Caco-2 (cell line): ENCODE data around the gene TRAF1. TPM values are rescaled to one million over a fixed set of nuclear protein-coding genes. Genes with fewer than 3 reads are reported as not detected.

Experiments used
- BruUV-seq: library from RNA; stranded (reverse); fragments of 400-500 nt; replicated peaks from 2 replicates; lab custom pipeline; 2021; lab: Mats Ljungman, UMichigan
- CTCF ChIA-PET: fragments of 300-600 bp; sonication (Branson Sonifier 250); formaldehyde crosslinking; loops from one replicate; lab custom pipeline; 2022; ENCODE audit warnings: antibody characterized with exemption; lab: Charles Lee
- POLR2A ChIA-PET: fragments of 300-600 bp; sonication (Branson Sonifier 250); formaldehyde crosslinking; loops from one replicate; lab custom pipeline; 2022; ENCODE audit warnings: antibody characterized with exemption; lab: Charles Lee
- DNase-seq, 2 experiments: peaks; one replicate each; pipeline versions ENCODE4 v3.0.0 to v3.0.0-alpha.2; 2020 to 2022
- H3K27me3 ChIP-seq: replicated peaks from 2 replicates; pipeline ENCODE4 v1.6.0; 2011; ENCODE audit warnings: low read length; ENCODE audit not compliant: control insufficient read depth, insufficient read depth
- H3K36me3 ChIP-seq: 2 replicates; pipeline ENCODE4 v1.5.1; 2011; ENCODE audit warnings: low read length; ENCODE audit not compliant: control insufficient read depth, insufficient read depth
- H3K4me1 ChIP-seq: fragments of 250-450 bp; sonication (Bioruptor Pico); 2 replicates; pipeline ENCODE4 v1.5.1; 2020; ENCODE audit warnings: mild to moderate bottlenecking
- H3K4me3 ChIP-seq: 2 replicates; pipeline ENCODE4 v1.5.1; 2011; ENCODE audit warnings: low read depth, mild to moderate bottlenecking, control low read depth, low read length
- H3K9me3 ChIP-seq: fragments of 250-450 bp; sonication (Bioruptor Pico); 2 replicates; pipeline ENCODE4 v1.5.1; 2020; ENCODE audit warnings: mild to moderate bottlenecking, moderate library complexity
- H3K27ac Mint-ChIP-seq: one replicate; pipeline ENCODE4 v1.8.0; 2022; ENCODE audit warnings: mixed read lengths; ENCODE audit not compliant: unreplicated experiment
- H3K27me3 Mint-ChIP-seq: one replicate; pipeline ENCODE4 v1.8.0; 2022; ENCODE audit warnings: mixed read lengths; ENCODE audit not compliant: insufficient read depth, unreplicated experiment
- H3K36me3 Mint-ChIP-seq: one replicate; pipeline ENCODE4 v1.8.0; 2022; ENCODE audit warnings: mild to moderate bottlenecking, mixed read lengths; ENCODE audit not compliant: insufficient read depth, unreplicated experiment
- H3K4me1 Mint-ChIP-seq: one replicate; pipeline ENCODE4 v1.8.0; 2022; ENCODE audit warnings: low read depth, mixed read lengths; ENCODE audit not compliant: unreplicated experiment
- H3K4me3 Mint-ChIP-seq: one replicate; pipeline ENCODE4 v1.8.0; 2022; ENCODE audit warnings: mild to moderate bottlenecking, moderate library complexity, mixed read lengths; ENCODE audit not compliant: unreplicated experiment
- H3K9me3 Mint-ChIP-seq: one replicate; pipeline ENCODE4 v1.8.0; 2022; ENCODE audit warnings: mixed read lengths; ENCODE audit not compliant: unreplicated experiment
- CTCF ChIP-seq, 2 experiments: fragments of 200-600 bp in 1 of 2; IDR thresholded peaks; 1 replicate in 1 of 2; 2 replicates in 1 of 2; pipeline versions ENCODE4 v1.5.1 to v1.8.0; 2011 to 2022; ENCODE audit warnings: antibody characterized with exemption in 1 of 2, control low read depth in 1 of 2, inconsistent platforms in 1 of 2, low read depth in 1 of 2, low read length in 1 of 2, mild to moderate bottlenecking in 1 of 2, moderate library complexity in 1 of 2; ENCODE audit not compliant: insufficient read depth in 1 of 2, severe bottlenecking in 1 of 2, unreplicated experiment in 1 of 2
- intact Hi-C: fragments of 100-400 bp; cut with micrococcal nuclease; formaldehyde crosslinking; loops from one replicate; pipeline ENCODE4 v1.10.0; 2022; ENCODE audit not compliant: unreplicated experiment
- total RNA-seq: library from RNA; stranded (reverse); gene quantifications from 2 replicates; pipeline ENCODE4 v1.2.3, GENCODE V29; 2022

TRAF1 gene
- total RNA-seq, 1 experiment from 2014 or later, result 1.1 TPM

GRCh38 chr9:120882935-120883607 is 43.5 kb downstream of the TRAF1 start:
- intact Hi-C loops, result no loop called here
- peaks cover 2% of the 10 kb centered on the region for H3K27me3 Mint-ChIP-seq
- H3K27ac Mint-ChIP-seq, result no peak overlapping the region
- DNase-seq, result no peak
- H3K36me3 Mint-ChIP-seq, result no peaks in the 10 kb centered on the region
- Histone ChIP-seq H3K9me3 (no peaks in the 10 kb centered on the region), H3K36me3 (no peaks in the 10 kb centered on the region), H3K4me1 (peaks cover 12% of the 10 kb centered on the region), H3K27me3 (no peaks in the 10 kb centered on the region), H3K4me3 (no peak overlapping the region)
- no peak for TF ChIP-seq CTCF (IDR thresholded peaks at IDR 0.05; ENCODE audit: insufficient read depth in 1 of 2, low read depth in 1 of 2, low read length in 1 of 2, severe bottlenecking in 1 of 2, unreplicated experiment in 1 of 2)
- H3K4me1 Mint-ChIP-seq, result peaks cover 18% of the 10 kb centered on the region
- ChIA-PET POLR2A (no interaction called here), CTCF (no interaction called here)
- BruUV-seq, result no TSS peak
- no peak overlapping the region for H3K4me3 Mint-ChIP-seq
- no peaks in the 10 kb centered on the region for H3K9me3 Mint-ChIP-seq

- Mint-ChIP-seq H3K36me3 (peaks cover 11% of the 10 kb centered on the region), H3K4me3 (no peak overlapping the region), H3K27me3 (peaks cover 2% of the 10 kb centered on the region), H3K9me3 (no peaks in the 10 kb centered on the region), H3K27ac (no peak overlapping the region), H3K4me1 (peaks cover 29% of the 10 kb centered on the region)
- ChIA-PET CTCF (no interaction called here), POLR2A (no interaction called here)
- BruUV-seq, result no TSS peak
- H3K4me1 ChIP-seq, result peaks cover 24% of the 10 kb centered on the region
- TF ChIP-seq CTCF (IDR thresholded peaks at IDR 0.05; ENCODE audit: insufficient read depth in 1 of 2, low read depth in 1 of 2, low read length in 1 of 2, severe bottlenecking in 1 of 2, unreplicated experiment in 1 of 2), result no peak
- DNase-seq, result no peak
- no peaks in the 10 kb centered on the region for H3K9me3 ChIP-seq
- intact Hi-C loops, result no loop called here
- H3K36me3 ChIP-seq, result no peaks in the 10 kb centered on the region
- H3K4me3 ChIP-seq, result no peak overlapping the region
- H3K27me3 ChIP-seq, result no peaks in the 10 kb centered on the region
Measured at GRCh38 chr9:120879446-120879845, 47.1 kb downstream of the TRAF1 start.

- H3K9me3 Mint-ChIP-seq, result no peaks in the 10 kb centered on the region
- no peak for DNase-seq
- Histone ChIP-seq H3K9me3 (no peaks in the 10 kb centered on the region), H3K27me3 (no peaks in the 10 kb centered on the region), H3K4me1 (peaks cover 34% of the 10 kb centered on the region), H3K36me3 (no peaks in the 10 kb centered on the region; the same call in 1 of the 2 replicates), H3K4me3 (peak overlapping the region; percentile 96)
- H3K27ac Mint-ChIP-seq, result peak overlapping the region; percentile 67
- H3K4me1 Mint-ChIP-seq, result peaks cover 36% of the 10 kb centered on the region
- H3K4me3 Mint-ChIP-seq, result peak overlapping the region; percentile 86
- TF ChIP-seq CTCF (IDR thresholded peaks at IDR 0.05; ENCODE audit: insufficient read depth in 1 of 2, low read depth in 1 of 2, low read length in 1 of 2, severe bottlenecking in 1 of 2, unreplicated experiment in 1 of 2), result no peak
- intact Hi-C loops, result no loop called here
- H3K36me3 Mint-ChIP-seq, result peaks cover 16% of the 10 kb centered on the region
- CTCF ChIA-PET, result no interaction called here
- H3K27me3 Mint-ChIP-seq, result peaks cover 2% of the 10 kb centered on the region
- POLR2A ChIA-PET, result no interaction called here
- BruUV-seq, result no TSS peak
Measured at GRCh38 chr9:120878188-120879130, 48.1 kb downstream of the TRAF1 start.
